KMS-11 (cell line): ENCODE results near the gene LSAMP.

ENCODE experiments used
- H2AFZ ChIP-seq: fragments of 200-600 bp; sonication (generic); 2 replicates; pipeline ENCODE4 v1.6.1; 2016; ENCODE audit warnings: antibody characterized with exemption, mixed run types, low read depth
- H3K27ac ChIP-seq: fragments of 200-600 bp; sonication (generic); 2 replicates; pipeline ENCODE4 v1.6.1; 2016; ENCODE audit warnings: mild to moderate bottlenecking, mixed run types
- H3K27me3 ChIP-seq: fragments of 200-600 bp; sonication (generic); 2 replicates; pipeline ENCODE4 v1.6.1; 2017; ENCODE audit warnings: mild to moderate bottlenecking, low read depth, mixed run types, moderate library complexity; ENCODE audit not compliant: insufficient read depth
- H3K36me3 ChIP-seq: fragments of 200-600 bp; sonication (generic); 2 replicates; pipeline ENCODE4 v1.6.1; 2017; ENCODE audit warnings: mild to moderate bottlenecking, mixed run types; ENCODE audit not compliant: insufficient read depth
- H3K4me1 ChIP-seq: fragments of 200-600 bp; sonication (generic); 2 replicates; pipeline ENCODE4 v1.6.1; 2016; ENCODE audit warnings: mild to moderate bottlenecking, low read depth, mixed run types; ENCODE audit not compliant: poor library complexity, severe bottlenecking
- H3K4me2 ChIP-seq: fragments of 200-600 bp; sonication (generic); 2 replicates; pipeline ENCODE4 v1.7.0; 2016; ENCODE audit warnings: mild to moderate bottlenecking, mixed run types
- H3K4me3 ChIP-seq: fragments of 200-600 bp; sonication (generic); IDR thresholded peaks from 2 replicates; pipeline ENCODE4 v1.6.1; 2017; ENCODE audit warnings: low read depth, low read length, mixed read lengths; ENCODE audit not compliant: insufficient read depth
- H3K79me2 ChIP-seq: fragments of 200-600 bp; sonication (generic); 2 replicates; pipeline ENCODE4 v1.6.1; 2016; ENCODE audit warnings: low read depth, mixed run types; ENCODE audit not compliant: insufficient read depth
- H3K9ac ChIP-seq: fragments of 200-600 bp; sonication (generic); 2 replicates; pipeline ENCODE4 v1.6.1; 2016; ENCODE audit warnings: mild to moderate bottlenecking, mixed run types
- H4K20me1 ChIP-seq: fragments of 200-600 bp; sonication (generic); 2 replicates; pipeline ENCODE4 v1.6.1; 2016; ENCODE audit warnings: mild to moderate bottlenecking, mixed run types; ENCODE audit not compliant: insufficient read depth
- CTCF ChIP-seq: fragments of 200-600 bp; sonication (generic); conservative IDR thresholded peaks from 2 replicates; pipeline ENCODE4 v1.6.1; 2017; ENCODE audit warnings: low read depth, mild to moderate bottlenecking, antibody characterized with exemption, low read length, moderate library complexity, mixed read lengths

LSAMP gene

GRCh38 chr3:116029266-116029665 lies 416.0 kb downstream of the LSAMP start:
- no peak for TF ChIP-seq CTCF
- Histone ChIP-seq H2AFZ (no peak overlapping the region), H3K27ac (no peak overlapping the region), H3K4me1 (no peaks in the 10 kb centered on the region), H3K36me3 (no peaks in the 10 kb centered on the region), H3K4me2 (no peak overlapping the region), H3K9ac (no peak overlapping the region), H3K27me3 (no peaks in the 10 kb centered on the region), H4K20me1 (no peaks in the 10 kb centered on the region), H3K4me3 (no peak overlapping the region), H3K79me2 (no peaks in the 10 kb centered on the region)

DNA sequence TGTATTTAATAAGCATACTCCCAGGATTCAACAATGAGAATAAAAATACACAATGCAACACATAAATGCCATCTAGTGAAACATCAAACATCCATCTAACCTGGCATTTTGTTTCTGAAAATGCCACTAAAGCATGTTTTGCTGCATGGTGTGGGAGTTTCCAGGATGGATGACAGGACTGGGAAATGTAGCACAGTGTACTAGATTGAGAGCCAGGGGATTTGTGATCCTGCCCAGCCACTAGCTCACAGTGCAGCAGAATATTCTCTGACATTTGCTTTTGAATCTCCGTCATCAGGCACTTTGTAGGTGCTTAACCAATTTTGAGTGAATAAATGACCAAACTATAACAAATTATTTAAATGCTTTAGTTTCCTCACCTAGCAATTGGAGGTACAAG lies 417.1 kb downstream of the LSAMP start:
- H3K4me3 ChIP-seq = no peak overlapping the region
- H3K79me2 ChIP-seq = no peaks in the 10 kb centered on the region
- no peaks in the 10 kb centered on the region for H3K27me3 ChIP-seq
- H4K20me1 ChIP-seq = no peaks in the 10 kb centered on the region
- no peaks in the 10 kb centered on the region for H3K36me3 ChIP-seq
- H3K4me2 ChIP-seq = no peak overlapping the region
- no peak overlapping the region for H3K27ac ChIP-seq
- no peaks in the 10 kb centered on the region for H3K4me1 ChIP-seq
- no peak overlapping the region for H3K9ac ChIP-seq
- no peak overlapping the region for H2AFZ ChIP-seq
- TF ChIP-seq CTCF = no peak

GRCh38 chr3:116020989-116021388 lies 424.3 kb downstream of the LSAMP start:
- no peak overlapping the region for H3K9ac ChIP-seq
- no peak overlapping the region for H2AFZ ChIP-seq
- no peak overlapping the region for H3K27ac ChIP-seq
- no peaks in the 10 kb centered on the region for H3K4me1 ChIP-seq
- no peaks in the 10 kb centered on the region for H3K27me3 ChIP-seq
- H3K36me3 ChIP-seq = no peaks in the 10 kb centered on the region
- TF ChIP-seq CTCF = no peak
- H3K4me2 ChIP-seq = no peak overlapping the region
- H4K20me1 ChIP-seq = no peaks in the 10 kb centered on the region
- H3K79me2 ChIP-seq = no peaks in the 10 kb centered on the region
- H3K4me3 ChIP-seq = no peak overlapping the region

DNA sequence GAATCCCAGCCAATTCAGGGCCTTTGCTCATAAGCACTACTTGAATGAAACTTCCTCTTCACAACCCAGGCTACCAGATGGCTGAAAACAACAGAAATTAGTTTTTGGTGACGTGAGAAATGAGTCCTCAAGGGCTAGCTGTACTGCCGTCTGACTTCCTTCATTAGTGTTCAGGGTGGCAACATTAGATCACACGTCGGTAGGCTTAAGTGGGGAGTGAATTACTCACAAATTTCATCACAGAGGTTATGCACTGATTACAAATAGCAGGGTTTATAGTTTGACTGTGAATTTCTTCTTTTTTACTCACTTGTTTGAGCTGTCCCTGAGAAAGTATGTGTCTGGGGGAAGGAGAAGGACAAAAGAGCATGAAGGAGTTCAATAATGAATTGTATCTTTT lies 424.8 kb downstream of the LSAMP start:
- Histone ChIP-seq H3K27ac (no peak overlapping the region), H3K4me2 (no peak overlapping the region)

More for the DNA sequence above, 424.8 kb downstream of the LSAMP start:
- TF ChIP-seq CTCF = no peak
- H3K9ac ChIP-seq = no peak overlapping the region
- H3K79me2 ChIP-seq = no peaks in the 10 kb centered on the region
- no peak overlapping the region for H3K4me3 ChIP-seq
- no peaks in the 10 kb centered on the region for H4K20me1 ChIP-seq
- H3K27me3 ChIP-seq = no peaks in the 10 kb centered on the region
- H3K36me3 ChIP-seq = no peaks in the 10 kb centered on the region
- no peaks in the 10 kb centered on the region for H3K4me1 ChIP-seq
- H2AFZ ChIP-seq = no peak overlapping the region
